ENCODE measurements around the gene COX7A2L. TPM values are rescaled to one million over a fixed set of nuclear protein-coding genes. Genes with fewer than 3 reads are reported as not detected.

Gene COX7A2L
- total RNA-seq, 1 donor from 2014 or later: 445 TPM

- TF ChIP-seq CTCF (IDR thresholded peaks at IDR 0.05; ENCODE audit: insufficient read depth, low read length, severe bottlenecking): no peak
- DNase-seq (ENCODE audit: low read depth) (no peak), FAIRE-seq (no peak)
- Histone ChIP-seq H3K27me3 (ENCODE audit: control insufficient read depth, insufficient read depth, low read length) (no peaks in the 10 kb centered on the region), H3K36me3 (ENCODE audit: control insufficient read depth, insufficient read depth, low read length) (no peaks in the 10 kb centered on the region), H3K4me3 (ENCODE audit: low read depth, low read length) (no peak overlapping the region)
Measured at GRCh38 chr2:42392191-42392590, 31.2 kb upstream of the COX7A2L start.

GRCh38 chr2:42390401-42390969, 29.5 kb upstream of the COX7A2L start:
- no peak for DNase-seq (ENCODE audit: low read depth)
- no peak for FAIRE-seq
- no peak for TF ChIP-seq CTCF (IDR thresholded peaks at IDR 0.05; ENCODE audit: insufficient read depth, low read length, severe bottlenecking)

GRCh38 chr2:42386682-42387081, 25.7 kb upstream of the COX7A2L start:
- H3K4me3 ChIP-seq (ENCODE audit: low read depth, low read length): no peak overlapping the region
- DNase-seq (ENCODE audit: low read depth) (peak; percentile 26), FAIRE-seq (no peak)
- TF ChIP-seq CTCF (IDR thresholded peaks at IDR 0.05; ENCODE audit: insufficient read depth, low read length, severe bottlenecking): peak; percentile 37
- H3K27me3 ChIP-seq (ENCODE audit: control insufficient read depth, insufficient read depth, low read length): no peaks in the 10 kb centered on the region
- H3K36me3 ChIP-seq (ENCODE audit: control insufficient read depth, insufficient read depth, low read length): no peaks in the 10 kb centered on the region

More at GRCh38 chr2:42390401-42390969, 29.5 kb upstream of the COX7A2L start:
- Histone ChIP-seq H3K36me3 (ENCODE audit: control insufficient read depth, insufficient read depth, low read length) (no peaks in the 10 kb centered on the region), H3K27me3 (ENCODE audit: control insufficient read depth, insufficient read depth, low read length) (no peaks in the 10 kb centered on the region), H3K4me3 (ENCODE audit: low read depth, low read length) (no peak overlapping the region)

- DNase-seq (ENCODE audit: low read depth) (no peak), FAIRE-seq (peak; percentile 23)
- H3K36me3 ChIP-seq (ENCODE audit: control insufficient read depth, insufficient read depth, low read length): no peaks in the 10 kb centered on the region
- no peaks in the 10 kb centered on the region for H3K27me3 ChIP-seq (ENCODE audit: control insufficient read depth, insufficient read depth, low read length)
- TF ChIP-seq CTCF (IDR thresholded peaks at IDR 0.05; ENCODE audit: insufficient read depth, low read length, severe bottlenecking): no peak
- no peak overlapping the region for H3K4me3 ChIP-seq (ENCODE audit: low read depth, low read length)
Measured at GRCh38 chr2:42385225-42385624, 24.2 kb upstream of the COX7A2L start.

GRCh38 chr2:42383855-42384530, 23.0 kb upstream of the COX7A2L start:
- TF ChIP-seq CTCF (IDR thresholded peaks at IDR 0.05; ENCODE audit: insufficient read depth, low read length, severe bottlenecking): no peak
- no peak for DNase-seq (ENCODE audit: low read depth)

More at GRCh38 chr2:42383855-42384530, 23.0 kb upstream of the COX7A2L start:
- no peak overlapping the region for H3K4me3 ChIP-seq (ENCODE audit: low read depth, low read length)
- no peaks in the 10 kb centered on the region for H3K36me3 ChIP-seq (ENCODE audit: control insufficient read depth, insufficient read depth, low read length)
- FAIRE-seq: no peak
- H3K27me3 ChIP-seq (ENCODE audit: control insufficient read depth, insufficient read depth, low read length): no peaks in the 10 kb centered on the region

Measured in bronchial epithelial cell (primary cell).